Neural crest cell (in vitro differentiated cells): ENCODE results near the gene EPN2. TPM values are rescaled to one million over a fixed set of nuclear protein-coding genes. Genes with fewer than 3 reads are reported as not detected.

Source experiments
- DNase-seq: peaks from one replicate; pipeline ENCODE4 v3.0.0; 2021; ENCODE audit warnings: low read depth, mixed read lengths, low spot score
- H3K27ac Mint-ChIP-seq: one replicate; pipeline ENCODE4 v1.8.0; 2021; ENCODE audit warnings: mild to moderate bottlenecking, mixed read lengths; ENCODE audit not compliant: unreplicated experiment
- H3K27me3 Mint-ChIP-seq: 2 replicates; pipeline ENCODE4 v1.8.0; 2021; ENCODE audit warnings: low read depth, mild to moderate bottlenecking, mixed read lengths
- H3K36me3 Mint-ChIP-seq: 2 replicates; pipeline ENCODE4 v1.8.0; 2021; ENCODE audit warnings: low read depth, mild to moderate bottlenecking, mixed read lengths
- H3K4me1 Mint-ChIP-seq: 2 replicates; pipeline ENCODE4 v1.8.0; 2021; ENCODE audit warnings: mixed read lengths
- H3K4me3 Mint-ChIP-seq: one replicate; pipeline ENCODE4 v1.8.0; 2021; ENCODE audit warnings: mild to moderate bottlenecking, mixed read lengths
- H3K9me3 Mint-ChIP-seq: 2 replicates; pipeline ENCODE4 v1.8.0; 2021; ENCODE audit warnings: mixed read lengths
- total RNA-seq: library from RNA; stranded (reverse); gene quantifications from 2 replicates; pipeline ENCODE4 v1.2.1, GENCODE V29; 2021
- TF ChIP-seq, protein P1 (sequence below): fragments of 200-600 bp; sonication (generic); conservative IDR thresholded peaks from 2 replicates; pipeline ENCODE4 v1.5.0; 2021; ENCODE audit warnings: antibody characterized with exemption, mild to moderate bottlenecking

Gene EPN2
- total RNA-seq, 1 donor from 2014 or later, result 45.5 TPM

DNA sequence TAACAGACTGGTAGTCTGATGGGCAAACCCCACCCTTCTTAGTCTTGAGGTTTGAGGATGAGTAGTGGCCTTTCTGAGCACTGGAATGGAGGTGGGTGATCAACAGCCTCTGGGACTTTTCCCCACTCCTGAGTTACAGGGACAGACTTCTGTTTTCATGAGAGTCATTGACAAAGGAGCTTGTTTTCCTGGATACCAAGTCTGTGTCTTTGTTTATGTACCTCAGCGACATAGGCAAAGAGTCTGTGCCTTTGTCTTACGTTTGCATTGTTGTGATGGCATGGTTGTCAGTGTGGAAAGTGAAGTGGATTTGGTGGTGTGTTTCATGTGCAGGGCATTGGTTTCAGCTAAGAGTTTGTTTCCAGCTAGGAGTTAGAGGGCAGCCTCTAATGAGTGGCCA is 17.5 kb downstream of the EPN2 start:
- H3K9me3 Mint-ChIP-seq, result no peaks in the 10 kb centered on the region
- H3K36me3 Mint-ChIP-seq, result peaks cover 4% of the 10 kb centered on the region
- peaks cover 40% of the 10 kb centered on the region for H3K4me1 Mint-ChIP-seq
- H3K27ac Mint-ChIP-seq, result peak overlapping the region; percentile 0
- no peak overlapping the region for H3K4me3 Mint-ChIP-seq
- no peak for DNase-seq
- H3K27me3 Mint-ChIP-seq, result no peaks in the 10 kb centered on the region
- TF ChIP-seq, protein P1, sequence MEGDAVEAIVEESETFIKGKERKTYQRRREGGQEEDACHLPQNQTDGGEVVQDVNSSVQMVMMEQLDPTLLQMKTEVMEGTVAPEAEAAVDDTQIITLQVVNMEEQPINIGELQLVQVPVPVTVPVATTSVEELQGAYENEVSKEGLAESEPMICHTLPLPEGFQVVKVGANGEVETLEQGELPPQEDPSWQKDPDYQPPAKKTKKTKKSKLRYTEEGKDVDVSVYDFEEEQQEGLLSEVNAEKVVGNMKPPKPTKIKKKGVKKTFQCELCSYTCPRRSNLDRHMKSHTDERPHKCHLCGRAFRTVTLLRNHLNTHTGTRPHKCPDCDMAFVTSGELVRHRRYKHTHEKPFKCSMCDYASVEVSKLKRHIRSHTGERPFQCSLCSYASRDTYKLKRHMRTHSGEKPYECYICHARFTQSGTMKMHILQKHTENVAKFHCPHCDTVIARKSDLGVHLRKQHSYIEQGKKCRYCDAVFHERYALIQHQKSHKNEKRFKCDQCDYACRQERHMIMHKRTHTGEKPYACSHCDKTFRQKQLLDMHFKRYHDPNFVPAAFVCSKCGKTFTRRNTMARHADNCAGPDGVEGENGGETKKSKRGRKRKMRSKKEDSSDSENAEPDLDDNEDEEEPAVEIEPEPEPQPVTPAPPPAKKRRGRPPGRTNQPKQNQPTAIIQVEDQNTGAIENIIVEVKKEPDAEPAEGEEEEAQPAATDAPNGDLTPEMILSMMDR, result no peak

DNA sequence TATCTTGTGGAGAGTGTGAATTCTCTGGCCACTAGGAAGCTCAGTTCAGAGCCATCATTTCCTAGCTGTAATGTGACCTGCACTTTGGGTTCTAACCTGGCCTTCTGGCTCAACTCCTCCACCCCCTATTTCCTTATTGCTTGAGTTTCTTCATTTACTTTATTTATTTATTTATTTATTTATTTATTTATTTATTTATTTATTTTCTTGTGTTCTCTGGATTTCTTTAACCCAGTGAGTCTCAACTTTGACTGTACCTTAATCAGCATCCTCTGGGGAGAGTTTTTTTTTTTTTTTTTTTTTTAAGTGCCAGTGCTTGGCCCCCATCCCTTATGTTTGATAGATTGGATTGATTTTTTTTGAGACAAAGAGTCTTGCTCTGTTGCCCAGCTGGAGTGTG is 18.1 kb downstream of the EPN2 start:
- peaks cover 42% of the 10 kb centered on the region for H3K4me1 Mint-ChIP-seq
- H3K4me3 Mint-ChIP-seq, result no peak overlapping the region
- no peaks in the 10 kb centered on the region for H3K9me3 Mint-ChIP-seq
- TF ChIP-seq, protein P1, result no peak
- H3K27ac Mint-ChIP-seq, result peak overlapping the region; percentile 0
- no peaks in the 10 kb centered on the region for H3K27me3 Mint-ChIP-seq
- DNase-seq, result no peak
- peaks cover 4% of the 10 kb centered on the region for H3K36me3 Mint-ChIP-seq

DNA sequence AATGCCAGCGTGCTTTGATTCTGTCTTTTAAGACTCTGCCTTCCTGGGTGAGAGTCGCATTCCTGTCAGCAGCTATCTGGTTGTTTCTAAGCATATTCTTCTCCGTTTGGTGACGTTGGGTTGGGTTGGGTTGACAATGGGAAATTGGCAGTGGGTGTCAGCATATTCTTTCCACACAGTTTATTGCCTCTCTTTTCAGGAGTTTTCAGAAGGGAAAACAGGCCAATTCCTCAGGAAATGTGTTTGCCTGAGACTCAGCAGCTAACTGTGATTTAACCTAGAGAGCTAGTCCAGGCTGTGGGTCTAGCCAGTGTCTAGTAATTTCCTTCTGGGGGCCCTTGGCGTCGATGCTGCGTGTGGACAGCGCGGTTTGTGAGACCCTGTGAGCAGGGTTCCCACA is 21.2 kb downstream of the EPN2 start:
- Mint-ChIP-seq H3K4me1 (peaks cover 48% of the 10 kb centered on the region), H3K27me3 (no peaks in the 10 kb centered on the region), H3K4me3 (no peak overlapping the region), H3K36me3 (peaks cover 2% of the 10 kb centered on the region), H3K27ac (no peak overlapping the region), H3K9me3 (no peaks in the 10 kb centered on the region)
- TF ChIP-seq, protein P1, result no peak
- no peak for DNase-seq

DNA sequence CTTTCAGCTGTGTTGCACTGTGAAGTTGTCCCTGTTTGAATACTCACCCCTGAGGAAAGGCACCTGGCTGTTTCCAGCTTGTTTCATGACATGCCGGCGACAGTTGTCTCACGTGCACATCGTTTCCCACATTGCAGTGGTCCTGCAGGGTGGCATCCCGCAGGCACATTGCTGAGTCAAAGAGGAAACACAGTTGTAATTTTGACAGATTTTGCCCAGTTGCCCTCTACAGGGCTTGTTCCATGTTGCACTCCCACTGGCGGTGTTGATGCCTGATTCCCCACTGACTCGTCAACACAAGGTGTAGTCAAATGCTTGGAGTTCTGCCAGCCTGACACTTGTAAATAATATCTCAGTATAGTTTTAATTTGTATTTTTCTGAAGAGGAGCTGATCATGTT is 23.8 kb downstream of the EPN2 start:
- DNase-seq, result no peak
- TF ChIP-seq, protein P1, result peak; percentile 32
- peaks cover 58% of the 10 kb centered on the region for H3K4me1 Mint-ChIP-seq
- H3K27me3 Mint-ChIP-seq, result no peaks in the 10 kb centered on the region
- H3K36me3 Mint-ChIP-seq, result peaks cover 2% of the 10 kb centered on the region
- H3K27ac Mint-ChIP-seq, result no peak overlapping the region
- H3K4me3 Mint-ChIP-seq, result no peak overlapping the region
- no peaks in the 10 kb centered on the region for H3K9me3 Mint-ChIP-seq

DNA sequence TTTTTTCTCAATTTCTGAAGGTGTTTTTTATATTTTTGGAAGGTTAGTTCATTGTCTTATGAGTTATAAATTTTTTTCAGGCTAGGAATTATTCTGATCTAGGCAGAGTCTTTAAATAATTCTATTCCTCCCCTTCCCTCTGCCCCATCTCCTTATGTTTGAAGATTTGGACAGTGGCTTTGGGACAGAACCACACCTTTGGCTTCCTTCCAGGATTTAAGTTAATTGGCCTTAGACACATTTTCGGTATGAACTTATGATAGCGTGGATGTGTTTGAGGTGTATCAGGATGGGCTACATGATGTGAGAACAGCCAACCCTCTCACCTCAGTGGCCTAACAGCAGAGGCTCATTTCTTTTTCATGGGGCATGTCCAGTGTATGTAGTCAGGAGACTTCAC is 24.3 kb downstream of the EPN2 start:
- TF ChIP-seq, protein P1, result no peak
- H3K36me3 Mint-ChIP-seq, result peaks cover 2% of the 10 kb centered on the region
- no peaks in the 10 kb centered on the region for H3K9me3 Mint-ChIP-seq
- H3K27me3 Mint-ChIP-seq, result no peaks in the 10 kb centered on the region
- no peak for DNase-seq
- peaks cover 57% of the 10 kb centered on the region for H3K4me1 Mint-ChIP-seq
- no peak overlapping the region for H3K27ac Mint-ChIP-seq
- no peak overlapping the region for H3K4me3 Mint-ChIP-seq
